ENCODE results near the gene RPS6KA4.

RPS6KA4 gene

DNA sequence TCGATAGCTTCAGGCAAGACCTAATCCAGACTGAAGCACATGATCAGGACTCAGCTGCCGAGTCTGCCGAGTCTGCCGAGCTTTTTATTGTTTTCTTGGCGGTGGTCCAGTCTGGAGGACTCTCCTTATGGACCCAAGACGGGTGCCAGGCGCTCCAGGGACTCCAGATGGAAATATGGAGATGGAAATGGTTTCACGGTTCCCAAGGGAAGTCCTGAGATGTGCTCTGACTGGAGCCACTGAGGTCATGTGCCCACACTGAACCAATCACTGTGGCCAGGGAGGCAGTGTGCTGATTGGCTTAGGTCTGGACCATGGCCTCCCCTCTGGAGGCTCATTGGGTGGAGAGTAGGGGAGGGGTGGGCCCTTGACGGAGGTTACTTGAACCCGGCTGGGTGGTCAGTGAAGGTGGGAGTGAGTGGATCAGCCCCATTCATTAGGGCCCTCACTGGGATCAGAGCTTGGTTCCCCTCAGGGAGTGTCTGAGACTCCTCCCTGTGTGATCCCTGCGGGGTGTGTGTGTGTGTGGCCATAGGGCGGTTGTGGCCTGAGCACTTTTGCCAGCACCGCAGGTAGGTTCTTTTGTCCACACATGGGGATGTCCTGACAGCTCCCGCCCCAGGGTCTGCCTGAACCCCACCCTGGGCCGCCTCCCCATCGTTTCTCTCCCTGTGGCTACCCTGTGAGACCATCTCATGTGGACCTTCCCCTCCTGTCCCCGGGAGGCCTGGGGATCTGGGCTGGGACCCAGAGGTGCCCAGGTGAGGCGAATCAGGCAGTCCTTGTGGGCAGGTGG lies 14.0 kb downstream of the RPS6KA4 start:
- H3K4me3 ChIP-seq (ENCODE audit: low read depth, low read length), result no peak overlapping the region
- DNase-seq (ENCODE audit: low read depth, low spot score), result no peak
- TF ChIP-seq, protein P1, sequence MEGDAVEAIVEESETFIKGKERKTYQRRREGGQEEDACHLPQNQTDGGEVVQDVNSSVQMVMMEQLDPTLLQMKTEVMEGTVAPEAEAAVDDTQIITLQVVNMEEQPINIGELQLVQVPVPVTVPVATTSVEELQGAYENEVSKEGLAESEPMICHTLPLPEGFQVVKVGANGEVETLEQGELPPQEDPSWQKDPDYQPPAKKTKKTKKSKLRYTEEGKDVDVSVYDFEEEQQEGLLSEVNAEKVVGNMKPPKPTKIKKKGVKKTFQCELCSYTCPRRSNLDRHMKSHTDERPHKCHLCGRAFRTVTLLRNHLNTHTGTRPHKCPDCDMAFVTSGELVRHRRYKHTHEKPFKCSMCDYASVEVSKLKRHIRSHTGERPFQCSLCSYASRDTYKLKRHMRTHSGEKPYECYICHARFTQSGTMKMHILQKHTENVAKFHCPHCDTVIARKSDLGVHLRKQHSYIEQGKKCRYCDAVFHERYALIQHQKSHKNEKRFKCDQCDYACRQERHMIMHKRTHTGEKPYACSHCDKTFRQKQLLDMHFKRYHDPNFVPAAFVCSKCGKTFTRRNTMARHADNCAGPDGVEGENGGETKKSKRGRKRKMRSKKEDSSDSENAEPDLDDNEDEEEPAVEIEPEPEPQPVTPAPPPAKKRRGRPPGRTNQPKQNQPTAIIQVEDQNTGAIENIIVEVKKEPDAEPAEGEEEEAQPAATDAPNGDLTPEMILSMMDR (IDR thresholded peaks at IDR 0.05; ENCODE audit: low read depth, low read length), result no peak
- in situ Hi-C loops (cut with HindIII; ENCODE audit: low sequenced_read_pairs), result no loop called here

DNA sequence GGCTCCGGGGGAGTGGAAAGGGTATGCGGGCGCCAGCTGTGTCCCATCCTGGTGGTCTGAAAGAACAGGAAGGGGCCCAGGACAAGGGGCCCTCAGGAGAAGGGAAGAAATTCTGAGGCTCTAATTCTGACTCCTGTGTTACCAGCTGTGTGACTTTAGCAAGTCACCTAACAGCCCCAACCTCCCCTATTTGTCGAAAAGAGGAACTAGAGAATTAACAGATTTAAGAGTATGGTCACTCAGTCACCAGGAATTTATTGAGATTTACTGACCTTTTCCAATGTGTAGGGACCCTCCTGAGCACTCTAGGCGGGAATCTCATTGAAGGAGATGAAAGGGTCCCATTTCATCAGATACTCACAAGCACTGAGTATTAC lies 14.6 kb downstream of the RPS6KA4 start:
- in situ Hi-C loops (cut with HindIII; ENCODE audit: low sequenced_read_pairs), result no loop called here
- TF ChIP-seq, protein P1 (IDR thresholded peaks at IDR 0.05; ENCODE audit: low read depth, low read length), result no peak

DNA sequence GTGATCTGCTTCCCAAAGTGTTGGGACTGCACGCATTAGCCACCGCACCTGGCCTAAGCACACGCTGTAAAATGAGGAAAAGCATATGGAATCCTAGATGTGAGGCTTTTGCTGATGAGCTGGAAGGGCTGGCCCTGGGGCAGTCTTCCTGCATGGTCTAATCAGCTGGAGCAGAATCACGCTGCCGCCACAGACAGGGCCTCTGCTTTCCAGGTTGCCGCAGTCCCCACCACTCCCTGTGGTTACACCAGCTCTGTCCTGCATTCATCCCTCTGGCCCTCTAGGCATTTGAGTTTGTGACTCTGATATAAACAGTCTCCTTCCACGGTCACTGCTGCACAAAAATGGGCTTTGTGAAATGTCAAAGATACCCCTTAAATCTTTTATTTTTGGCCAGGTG lies 17.1 kb downstream of the RPS6KA4 start:
- H3K4me3 ChIP-seq (ENCODE audit: low read depth, low read length), result no peak overlapping the region
- DNase-seq (ENCODE audit: low read depth, low spot score), result no peak
- in situ Hi-C loops (cut with HindIII; ENCODE audit: low sequenced_read_pairs), result no loop called here
- TF ChIP-seq, protein P1 (IDR thresholded peaks at IDR 0.05; ENCODE audit: low read depth, low read length), result no peak

More for the DNA sequence above, 14.6 kb downstream of the RPS6KA4 start:
- H3K4me3 ChIP-seq (ENCODE audit: low read depth, low read length), result no peak overlapping the region
- no peak for DNase-seq (ENCODE audit: low read depth, low spot score)

DNA sequence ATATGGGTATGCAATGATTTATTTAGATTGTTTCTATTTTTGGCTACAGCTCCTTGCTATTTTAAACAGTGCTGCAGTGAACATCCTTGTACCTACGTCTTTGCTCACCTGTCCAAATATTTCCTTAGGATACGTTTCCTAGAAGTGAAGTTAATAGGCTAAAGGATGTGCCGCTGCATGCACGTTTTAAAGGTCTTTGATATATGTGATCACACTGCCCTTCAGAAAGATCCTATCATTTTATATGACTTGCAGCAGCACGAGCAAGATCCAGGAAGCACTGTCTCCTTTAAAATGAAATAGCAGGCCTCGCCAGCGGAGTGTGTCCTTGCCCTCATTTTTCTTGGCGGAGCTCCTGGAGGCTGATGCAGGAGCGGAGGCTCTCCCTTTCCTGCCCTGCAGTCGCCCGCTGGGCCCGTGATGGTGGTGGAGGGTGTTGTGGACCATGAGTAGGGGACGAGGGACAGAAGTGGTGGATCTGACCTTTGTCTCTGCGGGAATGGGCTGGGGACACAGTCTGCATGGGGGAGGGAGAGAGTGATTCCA lies 19.4 kb downstream of the RPS6KA4 start:
- H3K4me3 ChIP-seq (ENCODE audit: low read depth, low read length), result no peak overlapping the region
- TF ChIP-seq, protein P1 (IDR thresholded peaks at IDR 0.05; ENCODE audit: low read depth, low read length), result no peak
- in situ Hi-C loops (cut with HindIII; ENCODE audit: low sequenced_read_pairs), result no loop called here
- no peak for DNase-seq (ENCODE audit: low read depth, low spot score)

DNA sequence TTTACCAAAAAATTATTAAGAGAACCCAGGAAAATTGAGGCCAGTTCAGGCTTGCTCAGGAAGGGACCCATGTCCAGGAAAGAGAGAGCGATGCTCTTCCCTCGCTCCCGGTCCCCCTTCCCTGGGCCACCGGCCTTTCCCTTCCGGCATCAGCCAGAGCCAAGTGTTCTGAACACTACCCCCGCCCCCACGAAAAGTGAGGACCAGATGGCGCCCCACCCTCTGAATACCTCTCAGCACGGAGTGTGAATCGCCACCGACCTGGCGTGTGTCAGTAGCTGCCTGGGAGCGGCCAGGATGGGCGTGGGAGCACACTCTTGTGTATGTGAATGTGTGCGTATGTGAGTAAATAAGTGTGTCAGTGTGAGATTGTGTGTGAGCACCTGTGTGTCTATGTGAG lies 20.2 kb downstream of the RPS6KA4 start:
- in situ Hi-C loops (cut with HindIII; ENCODE audit: low sequenced_read_pairs), result no loop called here
- DNase-seq (ENCODE audit: low read depth, low spot score), result no peak
- TF ChIP-seq, protein P1 (IDR thresholded peaks at IDR 0.05; ENCODE audit: low read depth, low read length), result no peak
- H3K4me3 ChIP-seq (ENCODE audit: low read depth, low read length), result no peak overlapping the region

DNA sequence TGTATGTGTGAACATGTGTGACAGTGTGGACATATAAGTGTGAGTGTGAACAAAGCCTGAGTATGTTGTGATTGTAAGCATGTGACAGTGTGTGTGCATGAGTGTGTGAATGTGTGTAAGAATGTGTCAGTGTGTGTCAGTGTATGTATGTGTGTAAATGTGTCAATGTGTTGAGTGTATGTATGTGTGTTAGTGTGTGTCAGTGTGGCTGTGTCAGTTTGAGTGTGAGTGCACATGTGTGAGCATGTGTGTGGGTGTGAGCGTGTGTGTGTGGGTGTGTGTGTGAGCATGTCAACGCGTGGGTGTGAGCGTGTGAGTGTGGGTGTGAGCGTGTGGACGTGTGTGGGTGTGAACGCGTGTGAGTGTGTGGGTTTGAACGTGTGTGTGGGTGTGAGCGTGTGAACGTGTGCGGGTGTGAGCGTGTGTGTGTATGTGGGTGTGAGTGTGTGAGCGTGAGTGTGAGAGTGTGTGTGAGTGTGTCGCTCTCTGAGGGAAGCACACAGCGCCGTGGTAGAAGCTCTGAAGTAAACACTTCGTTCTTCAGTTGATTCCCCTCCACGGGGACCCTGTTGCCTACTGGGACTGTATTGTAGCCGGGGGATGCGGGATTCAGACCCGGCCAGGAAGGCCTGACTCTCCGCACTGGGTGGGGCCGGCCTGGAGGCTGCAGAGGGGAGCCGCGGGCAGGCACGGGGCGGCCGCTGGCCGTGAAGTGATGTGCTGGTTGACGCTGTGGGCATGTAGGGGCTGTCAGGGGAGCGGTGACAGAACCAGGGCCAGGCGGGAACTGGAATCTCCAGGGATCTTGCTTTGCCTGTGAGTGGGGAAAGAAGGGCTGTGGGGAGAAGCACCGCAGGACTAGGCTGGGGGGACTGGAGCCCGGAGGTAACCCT lies 21.1 kb downstream of the RPS6KA4 start:
- no peak overlapping the region for H3K4me3 ChIP-seq (ENCODE audit: low read depth, low read length)
- TF ChIP-seq, protein P1 (IDR thresholded peaks at IDR 0.05; ENCODE audit: low read depth, low read length), result no peak
- DNase-seq (ENCODE audit: low read depth, low spot score), result no peak
- in situ Hi-C loops (cut with HindIII; ENCODE audit: low sequenced_read_pairs), result no loop called here

All from astrocyte of the spinal cord (primary cell).